GM13977 (cell line): ENCODE results near the gene HPCAL1.

Experiments
- DNase-seq: peaks from one replicate; pipeline ENCODE4 v3.0.0; 2012; ENCODE audit warnings: low spot score
- CTCF ChIP-seq: IDR thresholded peaks from 2 replicates; pipeline ENCODE4 v1.5.1; 2012; ENCODE audit warnings: mild to moderate bottlenecking, control low read depth; ENCODE audit not compliant: insufficient read depth; ENCODE audit errors: extremely low read depth, missing control alignments
- in situ Hi-C: fragments of 300-500 bp; cut with MboI; formaldehyde crosslinking; loops from one replicate; pipeline ENCODE4 v1.12.0; 2022; ENCODE audit warnings: low sequenced_read_pairs, low pct_unique_long_range_greater_than_20kb, mixed read lengths, inconsistent platforms; ENCODE audit not compliant: unreplicated experiment

Gene HPCAL1

GRCh38 chr2:10432311-10433181, 129.8 kb downstream of the HPCAL1 start:
- TF ChIP-seq CTCF, result no peak
- in situ Hi-C loops, result no loop called here
- DNase-seq, result no peak

GRCh38 chr2:10433264-10433946, 130.7 kb downstream of the HPCAL1 start:
- no peak for DNase-seq
- in situ Hi-C loops, result no loop called here
- no peak for TF ChIP-seq CTCF

- TF ChIP-seq CTCF, result no peak
- DNase-seq, result no peak
- in situ Hi-C loops, result no loop called here
Observed at GRCh38 chr2:10433947-10434885, 131.5 kb downstream of the HPCAL1 start.

GRCh38 chr2:10434886-10435819, 132.4 kb downstream of the HPCAL1 start:
- in situ Hi-C loops, result no loop called here
- peak; percentile 92 for DNase-seq
- peak; percentile 97 for TF ChIP-seq CTCF

- no peak for TF ChIP-seq CTCF
- DNase-seq, result no peak
- in situ Hi-C loops, result no loop called here
Observed at GRCh38 chr2:10435820-10436204, 133.1 kb downstream of the HPCAL1 start.
